ENCODE measurements around the gene ACLY.
A peak's percentile ranks its signal among the peaks of the same experiment; 100 is the strongest.

ACLY gene

DNA sequence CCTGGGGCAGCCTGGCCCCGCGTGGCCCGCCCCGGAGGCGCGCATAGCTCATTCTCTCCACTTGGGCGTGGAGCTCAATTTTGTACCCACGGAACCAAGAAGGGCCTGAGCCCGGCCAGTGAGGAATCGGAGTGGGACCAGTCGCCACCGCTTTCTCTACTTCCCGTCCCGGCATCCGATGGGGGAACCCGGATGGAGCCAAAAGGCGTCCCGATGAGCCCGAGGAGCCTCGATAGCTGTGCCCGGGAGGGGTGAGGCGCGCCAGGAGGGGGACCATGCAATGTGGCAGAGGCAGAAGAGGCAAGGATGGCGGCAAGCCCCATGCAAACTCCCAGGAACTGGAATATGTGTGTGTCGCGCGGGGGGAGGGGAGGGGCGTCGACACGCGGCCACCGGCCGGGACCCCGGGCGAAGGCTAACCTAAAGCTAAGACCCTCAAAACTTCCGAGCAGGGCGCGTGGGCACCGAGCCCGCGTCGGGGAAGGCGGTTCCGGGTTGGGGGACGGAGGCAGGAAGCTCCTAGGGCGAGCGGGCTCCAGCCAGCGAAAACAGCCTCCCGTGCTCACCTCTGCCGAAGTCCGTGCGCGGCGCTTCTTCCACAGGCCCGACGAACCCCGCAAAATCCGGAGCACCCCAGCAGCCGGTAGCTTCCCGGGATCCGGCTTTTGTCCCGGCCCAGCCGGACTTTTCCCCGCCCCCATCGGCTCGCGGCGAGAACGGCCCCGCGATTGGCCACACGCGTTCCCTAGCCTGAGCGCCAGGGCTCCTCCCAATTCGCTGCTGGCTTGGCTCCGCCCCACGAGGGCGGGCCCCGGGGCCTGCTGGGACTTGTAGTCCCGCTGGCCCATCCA is at the start of gene ACLY:
TSS of gene ACLY (minus strand) at position 638 of the 851 bp plus-strand sequence. CDS start 5,078 bp downstream, outside the sequence.
- DNase-seq (ENCODE audit: low read depth), result peak; percentile 94

DNA sequence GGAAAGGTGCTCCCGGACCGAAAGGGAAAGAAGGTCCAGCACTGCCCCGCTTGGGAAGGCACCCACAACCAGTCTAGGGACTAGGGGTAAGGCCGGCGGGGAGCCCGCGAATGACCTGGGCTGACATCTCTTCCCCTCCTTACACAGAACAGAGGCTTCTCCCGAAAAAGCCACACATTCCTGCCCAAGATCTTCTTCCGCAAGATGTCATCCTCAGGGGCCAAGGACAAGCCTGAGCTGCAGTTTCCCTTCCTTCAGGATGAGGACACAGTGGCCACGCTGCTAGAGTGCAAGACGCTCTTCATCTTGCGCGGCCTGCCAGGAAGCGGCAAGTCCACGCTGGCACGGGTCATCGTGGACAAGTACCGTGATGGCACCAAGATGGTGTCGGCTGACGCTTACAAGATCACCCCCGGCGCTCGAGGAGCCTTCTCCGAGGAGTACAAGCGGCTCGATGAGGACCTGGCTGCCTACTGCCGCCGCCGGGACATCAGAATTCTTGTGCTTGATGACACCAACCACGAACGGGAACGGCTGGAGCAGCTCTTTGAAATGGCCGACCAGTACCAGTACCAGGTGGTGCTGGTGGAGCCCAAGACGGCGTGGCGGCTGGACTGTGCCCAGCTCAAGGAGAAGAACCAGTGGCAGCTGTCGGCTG is 49.3 kb upstream of the ACLY start:
- no peak for DNase-seq (ENCODE audit: low read depth)

DNA sequence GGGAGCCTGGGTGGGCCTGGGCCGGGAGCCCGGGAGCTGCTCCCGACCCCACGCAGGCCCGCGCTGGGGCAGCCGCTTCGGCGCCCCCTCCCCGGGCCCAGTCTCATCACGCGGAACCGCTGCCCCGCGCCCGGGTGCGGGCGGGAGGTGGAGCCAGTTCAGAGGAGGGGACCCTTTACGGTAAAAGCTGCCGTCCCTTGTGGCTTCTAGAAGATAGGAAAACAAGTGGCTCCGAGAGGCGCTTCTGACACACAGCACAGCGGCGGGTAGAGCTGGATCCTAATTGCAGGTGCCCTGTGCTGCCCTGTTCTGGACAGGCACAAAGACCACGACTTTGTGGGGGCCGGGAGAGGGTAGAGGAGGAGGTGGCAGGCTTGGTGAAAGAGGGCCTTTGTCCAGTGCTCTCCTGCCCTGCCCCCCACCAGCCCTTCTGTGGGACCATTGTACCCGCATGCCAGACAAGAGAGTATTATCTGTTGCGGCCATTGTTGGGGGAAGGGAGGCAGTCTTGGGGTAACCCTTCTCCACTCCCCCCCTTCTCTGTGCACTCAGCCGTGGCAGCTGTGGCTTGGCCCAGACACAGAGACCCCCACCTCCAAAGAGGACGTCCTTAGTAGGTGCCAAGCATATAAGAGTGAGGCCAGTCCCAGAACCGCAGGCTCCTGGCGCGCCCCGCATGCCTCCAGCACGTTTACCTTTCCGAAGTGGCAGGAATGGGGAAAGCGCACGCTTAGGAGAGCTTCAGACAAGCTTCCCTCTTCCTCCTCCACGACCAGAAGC is 48.6 kb upstream of the ACLY start:
- DNase-seq (ENCODE audit: low read depth), result peak; percentile 11

DNA sequence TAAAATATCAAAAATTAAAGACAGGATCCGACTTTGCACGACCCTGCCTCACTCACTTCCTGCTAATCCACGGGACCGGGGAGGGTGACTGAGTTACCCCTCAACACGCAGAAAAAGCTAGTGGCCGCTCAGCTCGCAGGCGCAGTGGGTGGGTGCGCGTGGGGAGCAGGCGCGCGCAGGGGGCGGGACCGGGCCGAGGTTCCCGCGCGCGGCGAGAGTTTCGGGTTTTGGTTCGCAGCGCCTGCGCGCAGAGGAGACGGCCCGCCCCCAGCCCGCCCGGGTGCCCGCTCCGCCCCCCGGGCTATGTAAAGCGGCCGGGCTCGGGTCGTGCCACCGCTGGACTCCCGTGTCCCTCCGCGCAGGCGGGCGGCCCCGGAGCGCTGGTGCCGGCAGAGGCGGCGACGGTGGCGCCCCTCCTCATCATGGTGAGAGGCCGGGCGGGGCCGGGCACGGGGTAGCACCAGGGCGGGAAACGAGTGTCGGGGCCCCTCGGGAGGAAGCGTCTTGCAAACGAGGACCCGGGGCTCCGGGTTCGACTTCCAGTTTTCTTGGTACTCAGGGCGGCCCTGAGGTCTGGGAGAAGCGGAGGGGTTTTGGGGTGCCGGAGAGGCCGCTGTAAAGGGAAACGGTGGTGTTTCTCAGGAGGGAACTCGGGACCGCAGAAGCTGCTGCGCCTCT is 47.9 kb upstream of the ACLY start, which contains the start of gene CNP:
TSS of gene CNP (plus strand) at position 333 of the 678 bp plus-strand sequence. CDS start at position 423, 90 bp downstream.
- DNase-seq (ENCODE audit: low read depth), result peak; percentile 88

DNA sequence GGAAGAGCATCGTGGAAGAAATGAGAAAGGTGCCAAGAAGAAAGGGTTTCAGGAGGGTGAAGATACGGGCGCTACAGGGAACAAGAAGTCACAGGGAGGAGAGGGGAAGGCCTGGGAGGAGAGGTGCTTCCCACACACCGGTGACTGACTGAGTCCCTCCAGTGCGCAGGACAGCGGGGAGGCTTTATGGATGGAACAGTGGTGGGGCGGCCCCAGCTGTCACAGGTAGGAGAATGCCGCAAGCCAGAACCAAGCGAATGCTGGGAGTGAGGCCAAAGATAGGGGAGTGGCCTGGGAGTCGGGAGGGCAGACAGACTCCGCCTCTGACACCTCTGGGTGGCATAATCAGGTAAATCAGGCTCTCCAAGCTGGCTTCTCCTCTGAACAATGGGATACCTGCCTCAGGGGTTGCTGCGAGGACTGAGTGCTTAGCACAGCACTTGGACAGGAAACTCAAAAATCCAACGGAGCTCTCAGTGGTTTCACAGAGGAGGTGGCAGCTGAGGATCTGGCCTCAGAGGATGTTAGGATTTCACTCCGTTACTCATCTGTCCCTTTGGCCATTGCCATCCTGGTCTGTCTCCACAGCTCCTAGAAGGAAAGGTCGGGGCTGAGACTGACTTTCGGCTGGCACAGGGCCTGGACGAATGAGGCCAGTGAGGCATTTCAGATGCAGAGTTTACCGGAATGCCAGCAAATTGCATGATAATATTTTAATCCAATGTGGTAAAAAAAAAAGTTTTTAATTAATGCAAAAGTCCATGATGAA is 47.1 kb upstream of the ACLY start:
- peak; percentile 51 for DNase-seq (ENCODE audit: low read depth)

DNA sequence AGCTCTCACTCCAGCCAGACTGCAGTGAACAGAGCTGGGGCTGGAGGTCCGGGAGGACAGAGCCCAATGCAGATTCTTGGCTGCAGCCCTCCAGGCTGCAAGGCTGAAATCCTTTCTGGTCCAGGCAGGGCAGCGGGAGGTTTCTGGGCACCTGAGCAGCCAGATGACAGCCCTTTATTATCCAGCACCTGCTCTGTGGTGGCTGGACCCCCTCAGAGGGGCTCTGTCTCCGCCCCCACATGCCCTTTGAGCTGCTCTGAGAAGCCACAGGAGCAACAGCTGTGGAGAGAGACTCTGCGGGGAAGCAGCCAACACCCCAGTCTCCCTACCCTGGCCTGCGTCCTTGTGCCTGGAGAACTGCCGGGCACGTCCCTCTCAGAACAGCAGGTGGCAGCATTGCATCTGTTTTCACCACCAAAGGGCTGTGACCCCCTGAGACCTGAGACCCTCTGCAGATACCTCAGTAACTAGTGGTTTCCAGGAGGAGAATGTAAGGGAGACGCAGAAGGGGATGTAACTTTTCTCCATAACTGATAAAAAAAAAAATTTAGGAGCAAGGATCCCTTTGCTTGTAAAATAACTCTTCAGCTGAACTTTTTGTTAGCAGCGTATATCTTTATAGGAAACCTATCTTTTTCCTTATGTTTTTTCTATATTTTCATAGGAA is 44.1 kb upstream of the ACLY start:
- peak; percentile 44 for DNase-seq (ENCODE audit: low read depth)

DNA sequence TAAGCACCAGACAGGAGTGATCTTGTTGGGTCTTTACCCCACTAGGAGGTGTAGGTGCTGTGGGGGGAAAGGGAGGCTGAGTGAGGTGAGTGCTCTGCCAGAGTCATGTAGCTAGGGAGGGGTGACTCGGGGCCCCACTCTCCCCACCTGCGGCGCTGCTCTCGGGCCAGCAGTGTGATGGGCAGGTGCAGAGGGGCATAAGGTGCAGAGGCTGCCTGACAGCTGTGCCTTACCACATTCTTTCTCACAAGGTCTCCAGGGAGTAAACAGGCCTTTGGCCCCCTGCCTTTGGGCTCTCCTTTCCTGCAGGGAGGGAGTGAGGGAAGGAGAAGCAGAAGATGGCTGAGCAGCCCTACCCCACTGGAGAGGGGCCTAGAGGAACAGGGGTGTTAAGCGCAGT is 43.4 kb upstream of the ACLY start:
- DNase-seq (ENCODE audit: low read depth), result no peak

DNA sequence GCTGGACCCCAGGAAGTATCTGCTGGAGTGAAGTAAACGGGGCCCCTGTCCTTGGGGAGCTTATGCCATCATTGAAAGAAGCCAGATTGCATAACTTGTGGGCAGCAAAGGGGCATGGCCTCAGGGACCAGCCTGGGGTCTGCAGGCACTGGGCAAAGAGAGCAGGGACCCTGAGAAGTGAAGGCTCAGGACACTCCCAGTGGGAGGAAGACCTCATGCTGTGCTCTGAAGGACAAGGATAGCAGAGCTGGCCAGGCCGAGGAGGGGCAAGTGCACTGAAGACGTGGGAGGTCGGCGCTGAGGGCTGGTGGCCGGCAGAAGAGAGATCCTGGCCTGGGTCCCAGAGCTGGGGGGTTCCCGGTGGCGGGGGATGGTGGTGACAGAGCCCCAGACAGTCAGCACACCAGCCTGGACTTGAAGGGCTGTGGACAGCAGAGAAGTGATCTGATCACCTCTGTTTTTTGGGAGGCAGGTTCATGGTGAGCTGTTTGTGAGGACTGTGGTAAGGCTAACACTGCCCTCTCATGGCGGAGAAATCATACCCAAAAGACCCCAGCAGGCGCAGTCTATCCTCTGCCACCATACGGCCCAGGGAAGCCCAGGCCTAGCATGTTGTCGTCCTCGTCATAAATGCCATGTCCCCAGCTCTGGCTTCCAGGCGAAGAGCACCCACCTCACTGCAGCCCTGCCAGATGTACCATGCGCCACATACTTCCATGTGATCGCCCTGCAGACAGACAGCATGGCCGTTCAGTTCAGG is 40.8 kb upstream of the ACLY start:
- no peak for DNase-seq (ENCODE audit: low read depth)

DNA sequence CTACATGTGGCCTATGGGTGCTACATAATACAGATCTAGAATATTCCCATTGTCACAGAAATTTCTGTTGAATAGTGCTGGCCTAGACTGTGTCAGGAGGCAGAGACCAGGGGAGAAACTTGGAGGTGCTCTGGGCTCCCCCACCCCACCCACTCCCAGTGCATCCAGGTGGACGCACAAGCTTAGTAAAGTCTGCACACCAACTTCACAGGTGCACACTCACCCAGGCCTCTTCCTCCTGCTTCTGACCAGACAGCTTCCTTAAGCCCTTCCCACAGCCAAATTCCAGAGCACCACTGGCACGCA is 40.2 kb upstream of the ACLY start:
- DNase-seq (ENCODE audit: low read depth), result no peak

DNA sequence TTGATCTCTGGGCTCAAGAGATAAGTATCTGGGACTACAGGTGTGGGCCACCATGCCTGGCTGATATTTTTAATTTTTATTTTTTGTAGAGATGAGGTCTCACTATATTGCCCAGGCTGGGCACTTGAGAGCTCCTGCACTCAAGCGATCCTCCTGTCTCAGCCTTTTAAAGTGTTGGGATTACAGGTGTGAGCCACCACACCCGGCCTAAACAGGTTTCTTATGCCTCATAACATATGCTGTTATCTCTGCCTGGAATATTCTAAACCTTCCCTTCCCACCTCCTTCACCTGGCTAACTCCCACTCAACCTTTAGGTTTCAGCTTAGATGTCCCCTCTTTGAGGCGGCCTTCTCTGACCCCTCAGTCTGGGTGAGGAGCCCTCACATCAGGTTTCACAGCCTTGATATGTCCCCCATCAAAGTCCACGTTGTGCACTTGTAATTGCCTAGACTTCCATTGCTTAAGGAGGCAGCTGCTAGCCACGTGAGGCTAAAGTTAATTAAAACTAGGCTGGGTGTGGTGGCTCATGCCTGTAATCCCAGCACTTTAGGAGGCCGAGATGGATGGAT is 39.2 kb upstream of the ACLY start:
- DNase-seq (ENCODE audit: low read depth), result no peak

DNA sequence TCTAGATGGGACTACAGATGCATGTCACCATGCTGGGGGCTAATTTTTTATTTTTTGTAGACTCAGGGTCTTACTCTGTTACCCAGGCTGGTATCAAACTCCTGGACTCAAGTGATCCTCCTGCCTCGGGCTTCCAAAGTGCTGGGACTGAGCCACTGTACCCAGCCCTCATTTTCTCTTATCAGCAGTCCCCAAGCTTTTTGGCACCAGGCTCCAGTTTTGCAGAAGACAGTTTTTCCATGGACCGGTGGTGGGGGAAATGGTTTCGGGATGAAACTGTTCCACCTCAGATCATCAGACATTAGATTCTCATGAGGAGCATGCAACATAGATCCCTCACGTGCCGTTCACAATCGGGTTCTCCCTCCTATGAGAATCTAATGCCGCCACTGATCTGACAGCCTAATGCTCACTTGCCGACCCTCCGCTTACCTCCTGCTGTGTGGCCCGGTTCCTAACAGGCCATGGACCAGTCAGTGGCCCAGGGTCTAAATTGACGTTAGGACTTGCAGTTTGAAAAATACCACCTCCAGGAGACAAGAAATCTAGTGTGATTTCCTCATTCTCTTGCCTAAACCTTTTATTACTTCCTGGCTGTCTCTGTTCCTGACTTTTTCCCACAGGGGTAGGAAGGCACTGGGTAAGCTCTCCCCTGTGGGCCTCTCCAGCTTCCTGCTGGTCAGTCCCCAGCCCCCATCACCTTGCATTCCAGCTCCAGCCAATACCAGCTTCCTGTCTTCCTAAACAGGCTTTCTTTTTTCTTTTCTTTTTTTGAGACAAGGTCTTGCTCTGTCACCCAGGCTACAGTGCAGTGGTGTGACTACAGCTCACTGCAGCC is 38.5 kb upstream of the ACLY start:
- DNase-seq (ENCODE audit: low read depth), result no peak

DNA sequence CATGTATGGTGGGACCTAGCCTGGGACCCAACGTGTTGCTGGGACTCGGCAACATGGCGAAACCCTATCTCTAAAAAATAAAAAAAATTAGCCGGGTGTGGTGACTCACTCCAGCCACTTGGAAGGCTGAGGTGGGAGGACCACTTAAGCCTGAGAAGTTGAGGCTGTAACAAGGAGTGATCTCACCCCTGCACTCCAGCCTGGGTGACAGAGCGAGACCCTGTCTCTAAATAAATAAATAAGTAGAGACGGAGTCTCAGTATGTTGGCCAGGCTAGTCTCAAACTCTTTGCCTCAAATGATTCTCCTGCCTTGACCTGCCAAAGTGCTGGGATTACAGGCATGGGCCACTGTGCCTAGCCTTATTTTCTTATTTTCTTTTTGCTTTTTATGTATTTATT is 37.8 kb upstream of the ACLY start:
- no peak for DNase-seq (ENCODE audit: low read depth)

DNA sequence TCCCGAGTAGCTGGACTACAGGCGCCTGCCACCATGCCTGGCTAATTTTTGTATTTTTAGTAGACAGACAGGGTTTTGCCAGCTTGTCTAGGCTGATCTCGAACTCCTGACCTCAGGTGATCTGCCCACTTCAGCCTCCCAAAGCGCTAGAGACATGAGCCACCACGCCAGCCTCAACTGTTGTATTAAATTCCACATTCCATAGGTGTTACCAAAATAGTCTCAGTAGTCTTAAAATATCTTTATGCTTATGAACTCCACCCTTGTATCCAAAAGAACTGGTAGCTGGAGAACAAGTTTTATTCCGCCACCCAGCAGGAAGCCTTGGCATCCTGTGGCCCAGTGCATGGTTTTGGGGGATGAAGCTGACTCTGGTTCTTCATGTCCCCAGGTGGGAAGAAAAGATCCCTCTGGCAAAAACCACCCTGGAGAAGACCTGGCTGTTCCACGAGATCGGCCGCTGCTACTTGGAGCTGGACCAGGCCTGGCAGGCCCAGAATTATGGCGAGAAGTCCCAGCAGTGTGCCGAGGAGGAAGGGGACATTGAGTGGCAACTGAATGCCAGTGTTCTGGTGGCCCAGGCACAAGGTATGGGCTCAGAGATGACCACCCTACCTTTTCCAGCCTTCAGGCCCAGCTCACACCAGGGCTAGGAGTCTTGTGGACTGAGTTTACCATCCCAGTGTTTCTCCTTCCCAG is 30.2 kb upstream of the ACLY start:
- DNase-seq (ENCODE audit: low read depth), result no peak

DNA sequence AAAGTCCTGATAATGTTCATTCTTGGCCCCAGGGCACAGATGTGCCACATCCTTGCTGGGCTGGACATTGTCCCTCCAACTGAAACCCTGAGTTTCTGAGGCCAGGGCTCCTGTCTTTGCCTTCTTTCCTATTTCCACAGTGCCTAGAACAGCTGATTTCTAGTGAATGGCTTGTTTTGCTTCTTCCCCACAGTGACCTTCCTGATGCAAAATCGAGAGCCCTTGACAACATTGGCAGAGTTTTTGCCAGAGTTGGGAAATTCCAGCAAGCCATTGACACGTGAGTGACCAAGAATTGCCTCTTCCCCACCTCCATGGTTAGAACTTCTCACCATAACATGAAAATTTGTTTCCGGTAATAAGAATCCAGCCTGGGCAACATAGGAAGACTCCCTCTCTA is 26.2 kb upstream of the ACLY start:
- no peak for DNase-seq (ENCODE audit: low read depth)

DNA sequence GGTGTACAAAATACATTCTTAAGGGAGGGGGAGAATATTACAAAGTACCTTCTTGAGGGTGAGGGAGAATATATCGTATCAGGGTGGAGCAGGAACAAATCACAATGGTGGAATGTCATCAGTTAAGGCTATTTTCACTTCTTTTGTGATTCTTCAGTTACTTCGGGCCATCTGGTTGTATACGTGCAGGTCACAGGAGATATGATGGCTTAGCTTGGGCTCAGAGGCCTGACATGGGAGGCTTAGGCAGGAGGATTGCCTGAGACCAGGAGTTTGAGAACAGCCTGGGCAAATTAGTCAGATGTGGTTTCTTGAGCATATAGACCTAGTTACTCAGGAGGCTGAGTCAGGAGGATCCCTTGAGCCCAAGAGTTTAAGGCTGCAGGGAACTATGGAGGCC is 24.7 kb upstream of the ACLY start:
- DNase-seq (ENCODE audit: low read depth), result no peak

DNA sequence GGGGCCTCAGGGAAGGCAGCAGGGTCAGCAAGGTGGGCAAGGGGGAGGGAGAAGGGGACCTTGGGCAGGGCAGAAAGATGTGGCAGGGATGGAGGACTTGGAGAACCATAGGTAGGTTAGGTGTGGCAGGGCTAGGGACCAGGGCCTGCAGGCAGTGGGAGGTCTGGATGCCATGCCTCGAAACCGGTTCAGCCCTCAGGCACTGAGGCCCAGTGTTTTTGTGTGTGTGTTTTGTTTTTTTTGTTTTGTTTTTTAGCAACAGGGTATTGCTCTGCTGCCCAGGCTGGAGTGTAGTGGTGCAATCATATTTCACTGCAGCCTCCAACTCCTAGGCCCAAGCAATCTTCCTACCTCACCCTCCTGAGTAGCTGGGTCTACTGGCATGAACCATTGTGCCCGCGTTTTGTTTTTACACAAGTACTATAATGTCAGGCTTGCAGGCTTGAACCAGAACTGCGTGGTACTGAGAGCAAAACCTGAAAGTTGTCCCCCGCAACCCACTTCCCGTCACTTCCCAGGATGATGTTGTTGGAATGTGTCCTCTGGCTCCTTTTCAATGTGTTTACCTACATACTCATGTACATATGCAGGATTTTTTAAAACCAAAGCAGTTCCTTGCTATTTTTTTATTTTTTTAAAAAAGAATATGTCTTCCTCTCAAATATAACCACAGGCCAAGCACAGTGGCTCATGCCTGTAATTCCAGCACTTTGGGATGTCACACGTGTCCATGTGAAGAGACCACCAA is 24.0 kb upstream of the ACLY start:
- DNase-seq (ENCODE audit: low read depth), result no peak

DNA sequence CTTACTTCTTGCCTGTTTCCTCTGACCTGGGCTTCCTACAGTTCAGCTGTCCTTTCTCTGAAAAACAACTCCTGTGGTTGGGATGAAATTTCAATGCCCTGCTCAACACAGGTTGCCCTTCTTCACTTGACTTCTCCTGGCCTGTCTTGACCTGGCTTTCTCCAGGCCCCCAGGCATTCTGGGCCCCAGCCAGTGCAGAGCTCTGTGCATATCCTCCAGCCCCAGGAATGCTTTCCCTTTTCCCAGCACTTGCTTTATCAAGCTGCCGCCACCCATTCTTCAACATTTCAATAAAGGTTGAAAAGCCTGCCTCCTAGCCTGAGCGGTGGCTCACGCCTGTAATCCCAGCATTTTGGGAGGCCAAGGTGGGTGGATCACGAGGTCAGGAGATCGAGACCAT is 22.4 kb upstream of the ACLY start:
- no peak for DNase-seq (ENCODE audit: low read depth)

DNA sequence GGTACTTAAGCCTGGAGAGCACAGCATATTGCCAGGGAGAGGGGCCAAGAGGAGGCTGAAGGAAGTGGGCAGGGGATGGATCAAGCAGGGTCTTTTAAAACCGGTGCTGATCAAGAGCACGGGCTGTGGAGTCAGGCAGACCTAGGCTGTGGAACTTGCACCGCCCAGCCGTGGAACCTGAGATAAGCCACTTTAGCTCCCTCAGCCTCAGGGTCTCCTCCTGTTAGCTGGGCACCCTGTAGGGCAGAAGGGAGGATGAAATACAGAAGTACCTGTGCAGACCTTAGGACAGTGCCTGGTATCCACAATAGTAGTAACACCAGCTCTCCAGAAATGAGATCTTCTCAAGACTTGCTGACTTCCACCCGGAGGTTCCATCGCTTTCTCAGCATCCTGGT is 20.9 kb upstream of the ACLY start:
- DNase-seq (ENCODE audit: low read depth), result no peak
